Parathyroid adenoma (tissue), 2 donors: ENCODE measurements around the gene REC8.

Experiments used
- H2AFZ ChIP-seq: fragments of 300-600 bp; sonication (generic); one replicate; pipeline ENCODE4 v1.7.0; 2017; ENCODE audit warnings: antibody characterized with exemption, mild to moderate bottlenecking
- H3K27ac ChIP-seq: fragments of 300-600 bp; sonication (generic); one replicate; pipeline ENCODE4 v1.7.0; 2017
- H3K27me3 ChIP-seq: fragments of 300-600 bp; sonication (generic); one replicate; pipeline ENCODE4 v1.7.0; 2017; ENCODE audit warnings: low read length; ENCODE audit not compliant: control insufficient read depth, insufficient read depth
- H3K36me3 ChIP-seq: fragments of 300-600 bp; sonication (generic); one replicate; pipeline ENCODE4 v1.7.0; 2017; ENCODE audit warnings: low read length; ENCODE audit not compliant: control insufficient read depth, insufficient read depth
- H3K4me1 ChIP-seq: fragments of 300-600 bp; sonication (generic); one replicate; pipeline ENCODE4 v1.7.0; 2017; ENCODE audit warnings: control low read depth
- H3K4me2 ChIP-seq: fragments of 300-600 bp; sonication (generic); one replicate; pipeline ENCODE4 v1.7.0; 2017; ENCODE audit warnings: low read length
- H3K4me3 ChIP-seq: fragments of 300-600 bp; sonication (generic); one replicate; pipeline ENCODE4 v1.7.0; 2017; ENCODE audit warnings: low read depth, low read length
- H3K79me2 ChIP-seq: fragments of 300-600 bp; sonication (generic); one replicate; pipeline ENCODE4 v1.7.0; 2017; ENCODE audit warnings: control low read depth
- H3K9ac ChIP-seq: fragments of 300-600 bp; sonication (generic); one replicate; pipeline ENCODE4 v1.7.0; 2017; ENCODE audit warnings: mild to moderate bottlenecking
- H3K9me3 ChIP-seq: fragments of 300-600 bp; sonication (generic); one replicate; pipeline ENCODE4 v1.7.0; 2017; ENCODE audit warnings: low read length; ENCODE audit not compliant: control insufficient read depth
- TF ChIP-seq, protein P1 (sequence below): fragments of 300-600 bp; sonication (generic); IDR thresholded peaks from one replicate; pipeline ENCODE4 v1.7.0; 2017; ENCODE audit warnings: antibody characterized with exemption, mild to moderate bottlenecking
- donor health status: primary hyperparathyroidism.

REC8 gene

DNA sequence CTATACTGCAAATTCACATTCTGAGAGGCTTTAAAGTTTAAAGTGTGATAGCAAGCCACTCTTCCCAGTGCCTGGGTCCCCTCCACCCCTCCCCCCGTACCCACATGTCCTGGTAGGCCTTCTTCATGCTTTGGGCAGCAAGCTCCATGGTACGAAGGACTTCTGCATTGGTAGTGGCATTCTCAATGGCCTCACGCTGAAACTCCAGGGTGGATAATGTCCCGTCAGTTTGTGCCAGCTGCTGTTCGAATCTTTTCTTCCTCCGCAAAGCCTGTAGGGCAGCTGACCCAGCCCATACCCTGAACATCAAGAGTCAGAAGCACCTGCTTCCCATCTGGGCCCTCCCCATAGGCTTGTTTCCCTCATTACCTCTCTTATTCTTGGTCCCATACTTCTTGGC, 39.4 kb downstream of the REC8 start:
- Histone ChIP-seq H3K4me2 (no peak overlapping the region), H3K4me3 (no peak overlapping the region), H3K27ac (no peak overlapping the region), H3K36me3 (no peaks in the 10 kb centered on the region), H3K4me1 (peaks cover 7% of the 10 kb centered on the region), H2AFZ (no peak overlapping the region), H3K27me3 (no peaks in the 10 kb centered on the region), H3K9me3 (no peaks in the 10 kb centered on the region), H3K9ac (no peak overlapping the region), H3K79me2 (peaks cover 14% of the 10 kb centered on the region)
- TF ChIP-seq, protein P1, sequence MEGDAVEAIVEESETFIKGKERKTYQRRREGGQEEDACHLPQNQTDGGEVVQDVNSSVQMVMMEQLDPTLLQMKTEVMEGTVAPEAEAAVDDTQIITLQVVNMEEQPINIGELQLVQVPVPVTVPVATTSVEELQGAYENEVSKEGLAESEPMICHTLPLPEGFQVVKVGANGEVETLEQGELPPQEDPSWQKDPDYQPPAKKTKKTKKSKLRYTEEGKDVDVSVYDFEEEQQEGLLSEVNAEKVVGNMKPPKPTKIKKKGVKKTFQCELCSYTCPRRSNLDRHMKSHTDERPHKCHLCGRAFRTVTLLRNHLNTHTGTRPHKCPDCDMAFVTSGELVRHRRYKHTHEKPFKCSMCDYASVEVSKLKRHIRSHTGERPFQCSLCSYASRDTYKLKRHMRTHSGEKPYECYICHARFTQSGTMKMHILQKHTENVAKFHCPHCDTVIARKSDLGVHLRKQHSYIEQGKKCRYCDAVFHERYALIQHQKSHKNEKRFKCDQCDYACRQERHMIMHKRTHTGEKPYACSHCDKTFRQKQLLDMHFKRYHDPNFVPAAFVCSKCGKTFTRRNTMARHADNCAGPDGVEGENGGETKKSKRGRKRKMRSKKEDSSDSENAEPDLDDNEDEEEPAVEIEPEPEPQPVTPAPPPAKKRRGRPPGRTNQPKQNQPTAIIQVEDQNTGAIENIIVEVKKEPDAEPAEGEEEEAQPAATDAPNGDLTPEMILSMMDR: no peak

DNA sequence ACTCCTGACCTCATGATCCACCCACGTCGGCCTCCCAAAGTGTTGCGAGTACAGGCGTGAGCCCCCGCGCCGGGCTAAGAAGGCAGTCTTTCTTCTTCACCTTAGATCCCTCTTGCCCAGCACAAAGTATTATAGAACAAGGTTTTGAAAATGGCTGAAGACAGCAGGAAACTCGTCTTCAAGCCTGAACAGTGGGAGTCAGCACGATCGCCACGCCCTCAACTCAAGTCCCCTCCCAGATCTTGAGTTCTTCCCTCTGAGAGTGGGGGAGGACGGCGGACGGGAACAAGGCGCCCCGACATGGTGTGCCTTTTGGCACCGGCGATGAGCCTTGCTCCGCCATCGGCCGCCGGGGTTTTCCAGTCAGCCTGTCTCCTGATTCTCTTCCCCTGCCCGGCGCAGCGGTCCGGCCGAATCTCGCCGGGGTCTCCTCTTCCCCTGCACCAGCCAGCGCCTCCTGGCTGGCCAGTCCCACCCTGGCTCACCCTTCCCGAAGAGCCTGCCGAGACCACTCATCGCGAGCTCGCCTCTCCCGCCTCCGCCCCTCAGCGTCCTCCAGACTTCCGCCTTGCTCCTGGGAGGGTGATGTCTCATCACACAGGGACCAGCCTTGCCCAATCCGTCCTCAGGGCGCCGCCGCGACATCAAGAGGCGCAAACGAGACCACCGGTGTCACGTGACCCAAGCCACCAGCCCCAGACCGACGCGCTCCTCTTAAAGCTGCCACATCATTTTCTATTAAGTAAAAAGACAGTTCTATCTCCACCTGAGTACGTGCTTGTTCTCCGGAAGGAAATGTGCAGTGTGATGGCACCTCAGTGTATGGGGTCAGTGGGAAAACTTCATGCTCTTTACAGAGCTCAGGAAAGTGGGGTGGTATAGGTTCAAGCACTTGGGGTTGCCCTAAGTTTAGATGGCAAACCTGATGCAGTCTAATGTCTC, 41.3 kb downstream of the REC8 start, which contains the start of gene CHMP4A:
TSS of gene CHMP4A (minus strand) at position 565 of the 942 bp plus-strand sequence. CDS start at position 516, 49 bp downstream.
- no peaks in the 10 kb centered on the region for H3K36me3 ChIP-seq
- H3K27me3 ChIP-seq: no peaks in the 10 kb centered on the region
- peak within 1 kb of the TSS; percentile 88 for H3K9ac ChIP-seq
- H3K9me3 ChIP-seq: no peaks in the 10 kb centered on the region
- H3K4me3 ChIP-seq: peak within 1 kb of the TSS; percentile 91
- H3K27ac ChIP-seq: peak within 1 kb of the TSS; percentile 98
- peak within 1 kb of the TSS; percentile 64 for H3K4me2 ChIP-seq
- H2AFZ ChIP-seq: peak within 1 kb of the TSS; percentile 90
- H3K4me1 ChIP-seq: peaks cover 8% of the 10 kb centered on the region
- H3K79me2 ChIP-seq: peaks cover 17% of the 10 kb centered on the region
- TF ChIP-seq, protein P1: peak; percentile 34

DNA sequence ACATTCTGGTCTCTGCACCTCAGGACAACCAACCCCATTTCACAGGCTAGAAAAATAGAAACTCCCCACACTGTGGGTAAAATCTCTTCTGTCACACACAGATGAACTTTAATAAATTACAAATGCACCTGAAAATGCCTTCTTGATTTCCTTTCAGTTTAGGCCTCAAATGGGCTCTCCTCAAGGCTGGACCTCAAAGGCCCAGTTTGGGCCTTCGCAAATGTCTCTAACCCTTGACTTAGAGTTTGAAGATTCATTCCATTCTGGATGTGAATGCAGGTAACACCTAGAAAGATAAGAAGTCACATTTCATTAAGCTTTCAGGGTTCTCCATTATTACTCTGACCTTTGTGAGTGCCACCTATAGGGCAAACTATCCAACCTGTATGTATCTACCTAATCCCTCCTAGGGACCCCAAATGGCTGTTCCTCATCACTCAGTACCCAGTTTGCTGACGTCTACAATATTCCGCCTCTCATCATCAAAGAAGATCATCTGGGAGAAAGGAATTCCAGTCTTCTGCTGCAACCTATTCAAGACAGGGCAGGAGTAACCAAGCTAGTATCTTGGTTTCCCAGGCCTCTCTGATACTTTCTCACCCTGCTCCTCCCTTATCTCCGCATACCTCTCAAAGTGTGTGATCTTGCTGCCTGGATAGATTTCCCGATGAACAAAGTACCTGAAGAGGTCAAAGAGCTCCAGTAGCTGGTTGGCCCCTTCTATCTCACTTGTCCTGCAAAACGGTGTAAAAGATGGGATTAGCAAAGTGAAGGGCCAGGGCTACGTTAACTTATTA, 42.2 kb downstream of the REC8 start:
- Histone ChIP-seq H3K4me2 (peak overlapping the region; percentile 64), H3K4me1 (peaks cover 8% of the 10 kb centered on the region), H2AFZ (peak overlapping the region; percentile 90), H3K4me3 (peak overlapping the region; percentile 91), H3K36me3 (no peaks in the 10 kb centered on the region), H3K27me3 (no peaks in the 10 kb centered on the region), H3K79me2 (peaks cover 24% of the 10 kb centered on the region), H3K9ac (no peak overlapping the region), H3K27ac (peak overlapping the region; percentile 98), H3K9me3 (no peaks in the 10 kb centered on the region)
- TF ChIP-seq, protein P1: no peak

DNA sequence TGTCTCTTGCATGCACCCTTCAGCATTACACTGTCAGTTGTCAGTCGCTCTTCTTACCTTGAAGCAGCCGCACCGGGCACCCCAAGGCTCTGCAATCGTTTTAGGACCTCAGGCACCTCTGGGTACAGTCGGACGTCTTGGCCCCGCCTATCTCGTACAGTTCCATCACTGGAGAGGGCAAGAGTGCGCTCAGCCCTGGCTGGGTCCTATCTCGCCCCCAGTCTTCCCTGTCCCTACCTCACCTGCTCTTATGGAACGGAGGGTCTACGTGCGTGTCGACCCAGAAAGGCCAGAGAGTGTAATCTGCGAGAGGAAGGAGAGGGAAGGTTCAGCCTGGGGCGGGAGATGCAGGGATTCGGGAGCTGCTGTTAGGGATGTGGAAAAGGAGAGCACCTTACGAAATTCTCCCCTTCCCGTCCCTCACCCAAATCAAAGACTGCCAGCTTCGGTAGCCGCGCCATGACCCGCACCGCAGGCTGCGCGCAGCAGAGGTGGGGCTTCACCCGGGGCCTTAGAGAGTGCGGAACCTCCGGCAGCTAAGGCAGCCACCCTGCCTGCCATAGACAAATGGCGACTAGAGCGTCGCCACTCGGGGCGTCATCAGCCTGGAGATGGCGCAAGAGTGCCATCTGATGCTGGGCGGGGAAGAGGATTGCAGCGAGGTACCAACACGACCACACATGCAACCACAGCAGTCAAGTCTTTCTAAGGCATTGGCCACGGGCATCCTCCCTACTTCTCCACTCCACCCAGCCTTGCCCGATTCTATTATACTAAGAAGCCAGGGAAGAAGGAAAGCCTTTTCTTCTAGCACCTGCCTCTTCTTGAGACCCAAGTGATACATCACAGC, 43.8 kb downstream of the REC8 start, which contains the start of gene MDP1:
TSS of gene MDP1 (minus strand) at position 572 of the 850 bp plus-strand sequence. CDS start at position 461, 111 bp downstream.
- peak within 1 kb of the TSS; percentile 93 for H3K27ac ChIP-seq
- H3K4me1 ChIP-seq: peaks cover 8% of the 10 kb centered on the region
- H2AFZ ChIP-seq: peak within 1 kb of the TSS; percentile 92
- no peaks in the 10 kb centered on the region for H3K9me3 ChIP-seq
- H3K4me2 ChIP-seq: peak within 1 kb of the TSS; percentile 82
- H3K4me3 ChIP-seq: peak within 1 kb of the TSS; percentile 71
- H3K9ac ChIP-seq: peak within 1 kb of the TSS; percentile 57
- H3K79me2 ChIP-seq: peaks cover 32% of the 10 kb centered on the region
- TF ChIP-seq, protein P1: peak; percentile 77
- no peaks in the 10 kb centered on the region for H3K27me3 ChIP-seq
- H3K36me3 ChIP-seq: no peaks in the 10 kb centered on the region
